Body of pancreas (tissue), 4 donors: ENCODE results near the gene SH3GL1. TPM values are rescaled to one million over a fixed set of nuclear protein-coding genes. Genes with fewer than 3 reads are reported as not detected.

Experiments
- ATAC-seq: fragments of 150-250 bp; one replicate; pipeline ENCODE4 v1.9.1; 2016
- DNase-seq, 4 donors: peaks; one replicate each; pipeline ENCODE4 v3.0.0-alpha.2; 2019
- H3K27ac ChIP-seq, 4 donors: fragments of 200-600 bp; sonication (generic); 1 replicate in 3 of 4; 2 replicates in 1 of 4; pipeline versions ENCODE4 v1.5.1 to v1.6.1; 2016 to 2019; ENCODE audit warnings: mild to moderate bottlenecking in 1 of 4, mixed read lengths in 1 of 4, moderate library complexity in 1 of 4
- H3K27me3 ChIP-seq, 2 donors: fragments of 200-600 bp; sonication (generic); one replicate each; pipeline ENCODE4 v1.6.0; 2016; ENCODE audit warnings: mild to moderate bottlenecking in 1 of 2
- H3K36me3 ChIP-seq, 2 donors: fragments of 200-600 bp; sonication (generic); replicated peaks in 1 of 2; 2 replicates each; pipeline ENCODE4 v1.5.1; 2016; ENCODE audit warnings: low read depth in 2 of 2; ENCODE audit not compliant: insufficient read depth in 1 of 2
- H3K4me1 ChIP-seq: fragments of 200-600 bp; sonication (generic); one replicate; pipeline ENCODE4 v1.6.0; 2016
- H3K4me3 ChIP-seq, 2 donors: fragments of 200-600 bp; sonication (generic); 1 replicate in 1 of 2; 2 replicates in 1 of 2; pipeline ENCODE4 v1.5.1; 2016 to 2019
- H3K9me3 ChIP-seq, 3 donors: fragments of 200-600 bp; sonication (generic); 1 replicate in 2 of 3; 2 replicates in 1 of 3; pipeline ENCODE4 v1.5.1; 2016
- POLR2A ChIP-seq, 3 donors: fragments of 450-650 bp; IDR thresholded peaks; one replicate each; pipeline ENCODE4 v1.6.1; 2016; ENCODE audit warnings: antibody characterized with exemption in 3 of 3, mild to moderate bottlenecking in 2 of 3
- WGBS, 2 donors: methylation state at CpG; one replicate each; pipeline ENCODE4 v1.1.5; 2017; 5-methylcytosine and 5-hydroxymethylcytosine counted together
- intact Hi-C: fragments of 100-400 bp; cut with DNase I; formaldehyde crosslinking; loops from one replicate; pipeline ENCODE4 v1.15.1; 2023
- total RNA-seq, 2 donors: library from RNA; depleted of rRNA; stranded (reverse); fragments of >200 nt; gene quantifications; one replicate each; pipeline ENCODE4 v1.1.0, GENCODE V29; 2016
- TF ChIP-seq, protein P1 (sequence below), 7 experiments: fragments of 450-650 bp in 4 of 7; fragments of 200-600 bp in 3 of 7; sonication (generic) in 3 of 7; IDR thresholded peaks; one replicate each; pipeline ENCODE4 v1.5.1; 2016 to 2019; ENCODE audit warnings: antibody characterized with exemption in 7 of 7

SH3GL1 gene
- total RNA-seq, 2 donors from 2014 or later: 20.4 to 22.6 TPM

DNA sequence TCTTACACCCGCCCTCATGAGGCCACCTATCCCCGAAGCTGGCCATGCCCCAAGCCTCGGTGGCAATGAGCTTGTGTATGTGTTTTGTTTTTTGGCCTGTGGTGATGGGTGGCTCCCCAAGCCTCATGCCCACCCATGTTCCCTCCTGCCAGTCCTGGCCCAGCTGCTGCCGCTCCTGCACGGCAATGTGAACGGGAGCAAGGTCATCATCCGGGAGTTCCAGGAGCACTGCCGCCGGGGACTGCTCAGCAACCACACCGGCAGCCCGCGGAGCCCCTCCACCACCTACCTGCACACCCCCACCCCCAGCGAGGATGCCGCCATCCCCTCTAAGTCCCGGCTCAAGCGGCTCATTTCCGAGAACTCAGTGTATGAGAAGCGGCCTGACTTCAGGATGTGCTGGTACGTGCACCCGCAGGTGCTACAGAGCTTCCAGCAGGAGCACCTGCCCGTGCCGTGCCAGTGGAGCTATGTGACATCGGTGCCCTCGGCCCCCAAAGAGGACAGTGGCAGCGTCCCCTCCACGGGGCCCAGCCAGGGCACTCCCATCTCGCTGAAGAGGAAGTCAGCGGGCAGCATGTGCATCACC, 32.7 kb upstream of the SH3GL1 start:
- TF ChIP-seq, protein P1, sequence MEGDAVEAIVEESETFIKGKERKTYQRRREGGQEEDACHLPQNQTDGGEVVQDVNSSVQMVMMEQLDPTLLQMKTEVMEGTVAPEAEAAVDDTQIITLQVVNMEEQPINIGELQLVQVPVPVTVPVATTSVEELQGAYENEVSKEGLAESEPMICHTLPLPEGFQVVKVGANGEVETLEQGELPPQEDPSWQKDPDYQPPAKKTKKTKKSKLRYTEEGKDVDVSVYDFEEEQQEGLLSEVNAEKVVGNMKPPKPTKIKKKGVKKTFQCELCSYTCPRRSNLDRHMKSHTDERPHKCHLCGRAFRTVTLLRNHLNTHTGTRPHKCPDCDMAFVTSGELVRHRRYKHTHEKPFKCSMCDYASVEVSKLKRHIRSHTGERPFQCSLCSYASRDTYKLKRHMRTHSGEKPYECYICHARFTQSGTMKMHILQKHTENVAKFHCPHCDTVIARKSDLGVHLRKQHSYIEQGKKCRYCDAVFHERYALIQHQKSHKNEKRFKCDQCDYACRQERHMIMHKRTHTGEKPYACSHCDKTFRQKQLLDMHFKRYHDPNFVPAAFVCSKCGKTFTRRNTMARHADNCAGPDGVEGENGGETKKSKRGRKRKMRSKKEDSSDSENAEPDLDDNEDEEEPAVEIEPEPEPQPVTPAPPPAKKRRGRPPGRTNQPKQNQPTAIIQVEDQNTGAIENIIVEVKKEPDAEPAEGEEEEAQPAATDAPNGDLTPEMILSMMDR (IDR thresholded peaks at IDR 0.05): no peak
- TF ChIP-seq POLR2A (IDR thresholded peaks at IDR 0.05): no peak

DNA sequence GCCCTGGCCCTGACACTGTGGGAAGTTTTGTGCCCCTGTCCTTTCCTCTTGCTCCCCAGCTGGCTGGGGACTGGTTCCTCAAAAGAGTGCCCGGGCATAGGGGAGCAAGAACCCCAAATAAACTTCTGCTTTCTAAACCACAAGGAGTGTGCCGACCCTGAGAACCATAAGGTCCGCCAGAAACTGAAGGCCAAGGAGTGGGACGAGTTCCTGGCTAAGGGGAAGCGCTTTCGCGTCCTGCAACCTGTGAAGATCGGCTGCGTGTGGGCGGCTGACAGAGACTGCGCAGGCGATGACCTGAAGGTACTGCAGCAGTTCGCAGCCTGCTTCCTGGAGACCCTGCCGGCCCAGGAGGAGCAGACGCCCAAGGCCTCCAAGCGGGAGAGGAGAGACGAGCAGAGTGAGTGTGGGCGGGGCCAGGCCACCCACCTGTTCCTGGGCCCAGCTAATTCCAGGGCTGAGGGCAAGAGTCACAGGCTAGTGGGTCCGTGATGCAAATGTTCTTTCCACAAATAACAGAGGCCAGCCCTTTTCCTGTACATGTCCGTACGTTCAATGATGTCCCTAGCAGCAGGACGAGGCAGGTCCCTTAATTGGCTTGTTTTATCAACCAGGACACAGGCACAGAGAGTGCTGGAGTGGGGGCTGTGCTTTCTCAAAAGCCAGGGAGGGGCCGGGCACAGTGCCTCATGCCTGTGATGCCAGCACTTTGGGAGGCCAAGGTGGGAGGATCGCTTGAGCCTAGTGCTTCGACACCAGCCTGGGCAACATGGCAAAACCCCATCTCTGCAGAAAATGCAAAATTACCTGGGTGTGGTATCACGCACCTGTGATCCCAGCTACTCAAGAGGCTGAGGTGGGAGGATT, 31.7 kb upstream of the SH3GL1 start:
- TF ChIP-seq, protein P1 (IDR thresholded peaks at IDR 0.05): no peak
- TF ChIP-seq POLR2A (IDR thresholded peaks at IDR 0.05): peak in 1 of 3 donors; percentile 12
- H3K27ac ChIP-seq: peak overlapping the region in 1 of 4 donors; percentile 57
- DNase-seq (peak in 1 of 4 donors; percentile 63), ATAC-seq (no peak)
- WGBS, 2 donors: 82 to 96% methylated on average over 15 to 26 of the region's 26 CpGs
- no peaks in the 10 kb centered on the region for H3K27me3 ChIP-seq
- intact Hi-C loops: no loop called here
- no peaks in the 10 kb centered on the region for H3K9me3 ChIP-seq
- H3K4me3 ChIP-seq: no peak overlapping the region
- no peaks in the 10 kb centered on the region for H3K36me3 ChIP-seq
- H3K4me1 ChIP-seq: no peaks in the 10 kb centered on the region

More for the DNA sequence above, 32.7 kb upstream of the SH3GL1 start:
- Histone ChIP-seq H3K27me3 (no peaks in the 10 kb centered on the region), H3K4me3 (no peak overlapping the region), H3K27ac (no peak overlapping the region), H3K36me3 (no peaks in the 10 kb centered on the region), H3K9me3 (no peaks in the 10 kb centered on the region), H3K4me1 (no peaks in the 10 kb centered on the region)
- intact Hi-C loops: no loop called here
- ATAC-seq: no peak
- 92 to 93% methylated on average over 6 to 28 of the region's 28 CpGs for WGBS, 2 donors
- DNase-seq: no peak

- no peaks in the 10 kb centered on the region for H3K36me3 ChIP-seq
Measured at GRCh38 chr19:4431296-4431695, 30.9 kb upstream of the SH3GL1 start.

DNA sequence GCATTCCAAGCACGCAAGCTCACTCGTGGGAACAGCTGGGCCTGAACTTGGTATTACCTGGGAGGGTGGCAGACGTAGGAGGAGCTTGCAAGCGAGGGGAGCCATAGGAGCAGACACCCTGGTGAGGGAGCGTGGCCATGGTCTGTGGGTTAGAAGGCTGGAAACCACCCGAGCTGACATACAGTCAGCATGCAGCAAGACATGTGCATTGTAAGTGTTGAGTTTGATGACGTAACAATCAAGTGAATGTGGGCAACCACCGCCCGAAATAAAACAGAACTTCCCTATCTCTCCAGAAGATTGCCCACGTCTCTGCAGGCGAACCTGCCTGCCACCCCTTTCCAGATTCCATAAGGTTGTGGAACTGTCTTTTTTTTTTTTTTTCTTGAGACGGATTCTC, 30.4 kb upstream of the SH3GL1 start:
- Histone ChIP-seq H3K27me3 (no peaks in the 10 kb centered on the region), H3K4me3 (no peak overlapping the region), H3K9me3 (no peaks in the 10 kb centered on the region), H3K27ac (no peak overlapping the region), H3K36me3 (no peaks in the 10 kb centered on the region), H3K4me1 (no peaks in the 10 kb centered on the region)
- no peak for TF ChIP-seq POLR2A (IDR thresholded peaks at IDR 0.05)
- TF ChIP-seq, protein P1 (IDR thresholded peaks at IDR 0.05): no peak
- peak in 1 of 4 donors; percentile 56 for DNase-seq
- no peak for ATAC-seq
- WGBS, 2 donors: 80 to 89% methylated on average over 11 to 12 of the region's 12 CpGs
- intact Hi-C loops: no loop called here

More at GRCh38 chr19:4431296-4431695, 30.9 kb upstream of the SH3GL1 start:
- ATAC-seq (no peak), DNase-seq (no peak)
- TF ChIP-seq POLR2A (IDR thresholded peaks at IDR 0.05): no peak
- TF ChIP-seq, protein P1 (IDR thresholded peaks at IDR 0.05): no peak
- no peak overlapping the region for H3K4me3 ChIP-seq
- WGBS, 2 donors: 70 to 89% methylated on average over 7 to 9 of the region's 9 CpGs
- H3K9me3 ChIP-seq: no peaks in the 10 kb centered on the region
- H3K4me1 ChIP-seq: no peaks in the 10 kb centered on the region
- peak overlapping the region in 1 of 4 donors; percentile 57 for H3K27ac ChIP-seq
- intact Hi-C loops: no loop called here
- no peaks in the 10 kb centered on the region for H3K27me3 ChIP-seq
